ENCODE measurements around the gene PTPN18.

The PTPN18 gene

GRCh38 chr2:130368786-130369185 is 12.9 kb downstream of the PTPN18 start:
- DNase-seq = no peak

GRCh38 chr2:130369311-130369964 is 13.6 kb downstream of the PTPN18 start:
- DNase-seq = no peak

GRCh38 chr2:130369965-130370341 is 14.1 kb downstream of the PTPN18 start:
- DNase-seq = no peak

- DNase-seq = no peak
Measured at GRCh38 chr2:130370490-130370889, 14.6 kb downstream of the PTPN18 start.

- no peak for DNase-seq
Measured at GRCh38 chr2:130371723-130372054, 15.8 kb downstream of the PTPN18 start.

- DNase-seq = no peak
Measured at GRCh38 chr2:130372055-130372832, 16.4 kb downstream of the PTPN18 start.

- no peak for DNase-seq
Measured at GRCh38 chr2:130372833-130373807, 17.3 kb downstream of the PTPN18 start.

GRCh38 chr2:130373808-130374365 is 18.0 kb downstream of the PTPN18 start:
- no peak for DNase-seq

- DNase-seq = no peak
Measured at GRCh38 chr2:130374587-130375290, 18.9 kb downstream of the PTPN18 start.

- DNase-seq = no peak
Measured at GRCh38 chr2:130375291-130376266, 19.7 kb downstream of the PTPN18 start.

- DNase-seq = no peak
Measured at GRCh38 chr2:130376433-130377293, 20.8 kb downstream of the PTPN18 start.

GRCh38 chr2:130377491-130377890 is 21.6 kb downstream of the PTPN18 start:
- DNase-seq = no peak

GRCh38 chr2:130378206-130378897 is 22.5 kb downstream of the PTPN18 start:
- DNase-seq = no peak

- DNase-seq = no peak
Measured at GRCh38 chr2:130378898-130379214, 23.0 kb downstream of the PTPN18 start.

GRCh38 chr2:130380096-130380934 is 24.5 kb downstream of the PTPN18 start:
- DNase-seq = no peak

- no peak for DNase-seq
Measured at GRCh38 chr2:130381145-130381544, 25.3 kb downstream of the PTPN18 start.

- no peak for DNase-seq
Measured at GRCh38 chr2:130381619-130382018, 25.8 kb downstream of the PTPN18 start.

- DNase-seq = no peak
Measured at GRCh38 chr2:130382313-130382917, 26.6 kb downstream of the PTPN18 start.

Measured in NCI-H524 treated with DMSO at 0.1 percent for 48 hours (cell line).